Hematopoietic multipotent progenitor cell treated with erythropoietin and hydrocortisone succinate and interleukin-3 and kit ligand, for 15 days (in vitro differentiated cells): Measurements from ENCODE around the gene SUCO.
"Not testable (repeated sequence)": the region's sequence is repeated elsewhere in the genome, so short reads cannot be mapped to it uniquely, and the experiment has no call there.

Source experiments
- DNase-seq: peaks from one replicate; pipeline ENCODE4 v3.0.0-alpha.2; 2015; ENCODE audit warnings: low spot score

SUCO gene

DNA sequence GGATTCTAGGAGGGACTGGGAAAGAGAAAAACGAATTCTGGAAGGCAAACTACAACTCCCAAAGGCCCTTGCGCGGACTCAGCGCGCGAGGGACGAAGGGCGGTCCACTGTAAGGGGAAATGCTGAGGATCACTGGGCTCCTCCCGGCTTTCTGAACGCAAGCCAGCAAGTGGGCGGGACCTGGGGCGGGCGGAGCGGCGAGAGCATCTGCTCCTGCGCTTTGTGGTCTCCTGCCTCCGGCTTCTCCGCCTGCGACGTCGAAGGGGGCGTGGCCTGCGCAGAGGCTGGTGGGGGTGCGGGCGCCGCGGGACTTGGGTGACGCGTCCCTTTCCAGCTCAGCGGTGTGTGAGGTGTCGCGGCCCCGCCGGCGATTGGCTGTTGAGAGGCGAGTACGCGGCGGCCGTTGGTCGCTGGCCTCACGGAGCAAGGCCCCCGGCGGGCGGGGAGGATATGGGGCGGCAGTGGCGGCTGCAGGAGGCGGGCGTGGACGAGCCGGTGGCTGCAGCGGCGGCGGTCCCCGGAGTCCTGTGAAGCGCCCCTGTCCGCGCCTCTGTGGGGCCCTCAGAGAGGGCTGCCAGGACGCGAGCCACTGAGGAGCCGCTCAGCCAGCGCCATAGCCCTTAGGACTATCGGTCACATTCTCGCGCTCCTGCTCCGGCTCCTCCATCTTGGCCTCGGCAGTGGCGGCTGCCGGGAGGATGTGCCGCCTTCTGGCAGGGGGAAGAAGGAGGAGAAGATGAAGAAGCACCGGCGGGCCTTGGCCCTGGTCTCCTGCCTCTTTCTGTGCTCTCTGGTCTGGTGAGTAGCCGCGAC lies at the start of gene SUCO:
TSS of gene SUCO (plus strand) at position 451 of the 813 bp plus-strand sequence. CDS start at position 737, 286 bp downstream.
- DNase-seq: peak; percentile 99

DNA sequence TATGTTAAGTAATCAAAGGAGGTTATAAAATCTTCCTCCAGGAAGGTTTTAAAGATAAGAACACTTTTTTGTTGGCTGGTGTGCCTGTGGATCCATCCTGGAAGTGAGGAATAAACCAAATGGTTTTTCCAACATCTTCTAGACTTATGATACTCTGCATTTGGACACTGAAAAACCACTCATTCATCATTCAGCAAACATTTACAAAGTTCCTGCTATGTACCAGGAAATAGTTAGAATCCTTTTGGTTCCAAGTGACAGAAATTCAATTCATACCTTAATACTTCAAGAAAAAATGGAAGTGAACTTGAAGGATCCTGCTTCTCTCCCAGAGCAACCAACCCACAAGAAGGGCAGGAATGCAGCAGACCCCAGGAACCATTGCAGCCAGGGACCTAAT lies 49.5 kb upstream of the SUCO start:
- no peak for DNase-seq

DNA sequence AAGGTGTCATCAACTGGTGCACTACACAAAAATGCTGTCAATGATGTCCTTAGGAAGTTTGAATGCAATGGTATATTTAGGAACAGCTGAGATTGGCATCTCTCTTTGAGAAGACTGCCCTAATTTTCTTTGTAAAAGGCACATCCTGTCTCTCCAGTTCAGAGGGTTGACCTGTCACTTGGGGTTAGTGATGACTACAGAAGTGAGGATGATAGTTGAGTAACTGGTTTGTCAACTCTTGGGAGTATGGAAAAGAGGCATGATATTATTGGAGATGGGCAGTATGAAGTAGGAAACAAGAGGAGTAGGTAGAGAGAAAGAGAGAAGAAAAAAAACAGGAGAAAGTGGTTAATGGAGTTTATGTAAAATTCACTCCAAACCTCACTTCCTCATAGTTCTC lies 48.7 kb upstream of the SUCO start:
- DNase-seq: no peak

GRCh38 chr1:172485626-172486025 lies 47.3 kb upstream of the SUCO start:
- peak; percentile 50 for DNase-seq

- DNase-seq: no peak
These were observed 46.0 kb upstream of the SUCO start for GRCh38 chr1:172486805-172487454.

DNA sequence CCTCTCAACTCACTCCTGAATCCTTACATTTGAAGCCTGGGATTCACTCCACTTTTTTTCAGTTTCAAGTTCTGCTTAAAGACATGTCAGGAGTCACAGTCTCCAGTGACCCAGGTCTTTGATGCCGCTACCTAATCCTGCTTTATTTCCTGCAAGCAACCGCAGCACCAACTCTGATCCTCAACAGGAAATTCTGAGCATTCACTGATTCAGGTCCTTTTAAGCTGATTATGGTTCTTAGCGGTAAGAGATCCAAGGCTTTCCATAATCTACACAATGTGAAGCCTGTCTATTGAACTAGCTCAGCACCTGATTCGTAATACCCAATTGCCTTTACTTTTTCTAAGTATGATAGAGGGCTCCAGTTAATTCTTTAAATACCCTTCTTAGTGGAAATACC lies 45.4 kb upstream of the SUCO start:
- no peak for DNase-seq

DNA sequence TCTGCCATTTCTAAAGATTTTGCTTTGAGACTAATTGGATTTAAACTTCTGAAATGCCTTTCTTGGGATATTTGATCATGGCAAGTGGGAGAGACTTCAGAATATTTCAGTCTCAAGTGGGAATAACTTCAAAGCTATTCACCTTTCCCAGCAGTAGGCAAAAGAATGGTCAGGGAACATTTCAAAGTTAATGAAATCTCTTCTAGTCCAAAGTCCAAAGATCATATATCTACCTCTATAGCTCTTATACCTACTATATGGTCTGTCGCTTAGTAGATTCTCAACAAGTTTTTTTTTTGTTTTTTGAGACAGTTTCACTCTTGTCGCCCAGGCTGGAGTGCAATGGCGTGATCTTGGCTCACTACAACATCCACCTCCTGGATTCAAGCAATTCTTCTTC lies 44.6 kb upstream of the SUCO start:
- DNase-seq: no peak

DNA sequence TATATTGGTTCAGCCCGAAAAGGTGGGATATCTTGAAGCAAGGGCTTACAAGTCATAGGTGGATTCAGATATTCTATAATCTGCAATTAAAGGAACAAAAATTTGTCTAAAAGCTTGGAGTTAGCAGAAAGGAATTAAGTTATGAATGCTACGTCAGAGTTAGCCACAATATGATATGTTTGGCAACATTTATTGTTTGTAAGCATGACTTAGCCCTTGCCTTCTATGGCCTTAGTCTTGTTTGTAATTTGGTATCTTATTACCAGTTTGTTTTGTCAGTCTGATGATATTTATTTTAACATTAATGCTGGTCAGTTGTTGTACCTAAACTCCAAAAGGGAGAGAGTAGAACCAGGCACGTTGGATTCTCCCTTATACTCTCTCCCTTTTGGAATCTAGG lies 43.1 kb upstream of the SUCO start:
- no peak for DNase-seq

DNA sequence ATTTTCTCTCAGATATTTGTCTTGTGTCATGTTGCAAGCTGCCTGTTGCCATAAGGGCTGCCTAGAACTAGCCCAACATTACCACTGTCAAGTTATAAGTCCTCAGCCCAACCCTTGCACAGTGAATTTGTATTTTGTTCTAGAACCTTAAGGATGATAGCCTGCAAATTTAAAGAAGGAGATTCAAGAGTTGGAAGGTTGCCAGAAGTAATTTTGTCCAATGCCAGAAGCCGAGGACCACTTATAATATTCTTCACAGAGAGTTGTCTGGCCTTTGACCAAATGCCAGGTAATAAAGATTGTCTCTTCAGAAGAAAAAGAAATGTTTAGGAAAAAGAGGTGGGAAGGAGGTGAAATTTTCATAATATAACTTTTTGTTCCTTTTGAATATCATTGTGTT lies 40.5 kb upstream of the SUCO start:
- no peak for DNase-seq

DNA sequence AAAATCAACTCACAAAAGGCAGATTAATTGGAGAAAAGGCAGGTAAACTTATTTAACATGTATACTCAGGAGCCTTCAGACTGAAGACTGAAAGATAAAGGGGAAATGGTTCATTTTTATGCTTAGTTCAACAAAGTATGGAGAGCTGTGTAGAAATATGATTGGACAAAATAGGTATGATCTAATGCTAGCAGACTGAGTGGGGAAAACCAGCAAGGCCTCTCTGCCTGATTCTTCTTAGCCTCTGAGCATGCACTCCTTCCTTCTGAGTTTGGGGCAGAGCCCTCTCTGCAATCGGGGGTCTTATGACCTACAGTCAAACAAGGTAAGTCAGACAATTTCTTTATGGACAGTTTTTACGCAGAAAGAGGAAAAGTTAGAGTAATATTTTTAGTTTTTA lies 38.8 kb upstream of the SUCO start:
- no peak for DNase-seq

GRCh38 chr1:172496127-172496526 lies 36.8 kb upstream of the SUCO start:
- DNase-seq: not testable (repeated sequence)

DNA sequence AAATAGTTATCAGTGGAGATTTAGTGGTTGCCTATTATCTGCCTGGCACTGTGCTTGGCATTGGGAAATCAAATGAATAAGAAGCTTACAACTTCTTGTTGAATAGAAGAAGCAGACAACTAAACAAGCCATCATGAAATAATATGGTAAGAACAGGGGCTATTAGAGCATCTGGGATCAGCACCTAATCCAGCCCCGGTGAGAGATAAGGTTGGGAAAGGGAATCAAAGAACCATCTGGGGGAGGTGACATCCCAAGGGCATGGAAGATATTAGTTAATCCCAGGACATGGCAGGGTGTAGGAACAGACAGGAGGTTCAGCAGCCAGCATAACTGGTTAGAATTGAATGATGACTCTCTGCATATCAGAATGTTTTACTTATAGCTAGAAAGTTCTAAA lies 36.3 kb upstream of the SUCO start:
- DNase-seq: no peak

- no peak for DNase-seq
These were observed 35.7 kb upstream of the SUCO start for GRCh38 chr1:172497230-172497629.

- no peak for DNase-seq
These were observed 34.1 kb upstream of the SUCO start for GRCh38 chr1:172498857-172499256.

DNA sequence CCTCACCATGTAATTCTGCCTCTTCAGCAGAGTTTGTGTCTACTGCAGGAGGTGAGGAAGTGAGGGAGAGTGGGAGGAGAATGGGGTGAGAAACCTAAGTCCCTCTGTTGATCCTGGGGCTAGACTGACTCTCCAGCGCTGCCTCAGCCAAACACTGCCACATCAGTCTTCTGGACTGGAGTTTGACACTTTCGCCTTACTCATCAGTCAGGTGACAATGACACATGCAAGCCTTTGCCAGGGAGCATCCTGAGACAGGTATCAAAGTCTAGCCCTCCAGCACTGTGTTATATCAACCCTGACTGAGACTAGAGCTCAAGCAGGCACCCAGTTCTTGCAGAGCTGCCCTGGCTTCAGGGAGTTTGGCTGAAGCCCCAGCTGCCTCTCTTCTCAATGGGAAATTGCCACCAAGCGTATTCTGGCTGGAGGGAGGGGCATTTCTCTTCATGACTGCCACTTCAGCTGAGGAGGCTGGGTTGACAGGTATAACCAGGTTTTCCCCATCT lies 33.3 kb upstream of the SUCO start:
- peak; percentile 38 for DNase-seq

DNA sequence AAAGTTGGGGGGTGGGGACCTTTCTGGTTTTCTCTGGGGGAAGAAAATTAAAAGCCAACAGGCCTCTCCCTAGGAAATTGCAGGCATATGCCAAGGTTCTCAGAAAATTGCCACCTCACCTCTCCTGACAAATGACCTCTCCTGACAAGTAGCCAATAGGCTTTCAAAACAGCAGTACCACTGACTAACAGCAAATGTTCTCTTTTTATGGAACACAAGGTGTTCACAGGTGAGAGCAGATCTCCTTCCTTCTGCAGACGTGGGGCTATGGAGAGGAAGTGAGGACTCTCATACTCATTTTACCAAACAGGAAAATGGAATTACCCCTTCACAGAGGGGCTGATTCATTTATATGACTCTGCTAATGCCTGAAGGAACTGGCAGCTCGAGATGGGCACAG lies 32.7 kb upstream of the SUCO start:
- no peak for DNase-seq

GRCh38 chr1:172507741-172508140 lies 25.2 kb upstream of the SUCO start:
- DNase-seq: no peak

GRCh38 chr1:172510479-172510878 lies 22.5 kb upstream of the SUCO start:
- no peak for DNase-seq

- DNase-seq: no peak
These were observed 20.4 kb upstream of the SUCO start for GRCh38 chr1:172512591-172512990.

DNA sequence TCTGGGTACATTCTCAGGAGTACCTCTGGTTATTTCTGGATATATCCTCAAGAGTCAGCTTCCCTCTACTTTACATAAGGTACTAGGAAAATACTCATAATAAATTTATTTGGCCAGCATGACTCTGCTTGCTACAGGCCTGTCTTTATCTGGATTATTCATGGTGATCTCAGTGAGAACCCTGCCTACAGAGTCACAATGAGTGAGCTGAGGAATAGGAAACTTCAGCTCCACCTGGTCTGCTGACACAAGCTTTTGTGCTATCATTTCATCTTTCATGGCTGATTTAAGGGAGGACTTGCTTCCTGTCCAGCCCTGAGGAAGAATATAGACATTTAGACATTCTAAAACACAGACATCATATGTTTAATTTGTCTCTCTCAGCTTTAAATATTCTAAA lies 19.5 kb upstream of the SUCO start:
- DNase-seq: peak; percentile 42

DNA sequence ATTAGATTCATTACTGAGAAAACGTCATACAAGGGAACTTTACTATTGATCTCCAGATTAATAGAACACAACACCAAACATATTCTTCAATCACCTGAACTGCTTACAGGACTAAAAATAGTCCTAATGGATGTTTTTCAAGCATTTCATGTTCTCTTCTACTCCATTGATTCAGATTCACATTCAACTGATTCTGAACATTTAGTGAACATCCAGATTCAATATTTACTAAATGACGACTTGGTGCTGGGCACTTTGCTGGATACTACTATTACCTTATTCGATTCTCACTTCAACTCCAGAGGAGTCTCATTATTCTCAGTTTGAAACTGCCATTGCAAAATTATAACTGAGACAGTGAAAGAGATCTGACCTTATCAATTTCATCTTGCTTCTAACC lies 18.8 kb upstream of the SUCO start:
- DNase-seq: no peak

DNA sequence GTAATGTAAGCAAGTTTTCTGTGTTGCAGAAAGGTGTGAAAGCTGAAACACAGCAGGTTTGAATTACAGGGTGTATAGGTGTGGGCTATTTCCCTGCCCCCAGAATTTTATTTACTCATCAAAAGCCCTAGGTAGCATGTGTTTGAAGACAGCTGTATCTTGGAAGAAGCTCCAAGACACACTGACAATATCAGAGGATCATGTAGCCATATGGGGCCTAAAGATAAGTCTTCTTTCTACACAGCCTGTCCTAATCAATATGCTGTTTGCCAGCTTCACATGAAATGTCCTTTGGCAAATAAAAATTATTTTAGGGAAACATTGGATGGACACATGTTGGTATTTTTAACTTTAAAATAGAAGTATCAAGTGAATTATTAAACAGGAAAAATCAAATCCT lies 17.5 kb upstream of the SUCO start:
- peak; percentile 83 for DNase-seq

GRCh38 chr1:172515927-172516326 lies 17.0 kb upstream of the SUCO start:
- no peak for DNase-seq

DNA sequence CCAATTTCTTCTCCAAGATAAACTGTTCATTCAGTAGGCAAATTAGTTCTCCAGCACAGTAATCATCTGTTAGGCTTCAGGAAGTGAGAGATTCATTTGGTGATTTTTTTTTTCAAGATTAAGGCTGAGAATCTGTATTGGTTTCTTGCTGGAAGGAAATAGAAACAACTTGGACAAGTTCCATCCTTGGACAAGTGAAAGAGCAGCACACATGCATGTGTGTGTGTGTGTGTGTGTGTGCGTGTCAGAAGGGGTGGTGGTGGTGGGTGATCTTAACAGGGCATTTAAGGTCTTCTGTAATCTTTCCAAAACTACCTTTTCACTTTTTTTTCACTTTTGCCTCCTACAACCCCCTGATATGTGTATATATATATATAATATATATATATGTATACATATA lies 15.9 kb upstream of the SUCO start:
- no peak for DNase-seq
